ENCODE data around the gene NDUFS7. TPM values are rescaled to one million over a fixed set of nuclear protein-coding genes. Genes with fewer than 3 reads are reported as not detected.
A peak's percentile ranks its signal among the peaks of the same experiment; 100 is the strongest.

Gene NDUFS7
- total RNA-seq, result 100 to 1,000 TPM; 107 to 109 TPM

DNA sequence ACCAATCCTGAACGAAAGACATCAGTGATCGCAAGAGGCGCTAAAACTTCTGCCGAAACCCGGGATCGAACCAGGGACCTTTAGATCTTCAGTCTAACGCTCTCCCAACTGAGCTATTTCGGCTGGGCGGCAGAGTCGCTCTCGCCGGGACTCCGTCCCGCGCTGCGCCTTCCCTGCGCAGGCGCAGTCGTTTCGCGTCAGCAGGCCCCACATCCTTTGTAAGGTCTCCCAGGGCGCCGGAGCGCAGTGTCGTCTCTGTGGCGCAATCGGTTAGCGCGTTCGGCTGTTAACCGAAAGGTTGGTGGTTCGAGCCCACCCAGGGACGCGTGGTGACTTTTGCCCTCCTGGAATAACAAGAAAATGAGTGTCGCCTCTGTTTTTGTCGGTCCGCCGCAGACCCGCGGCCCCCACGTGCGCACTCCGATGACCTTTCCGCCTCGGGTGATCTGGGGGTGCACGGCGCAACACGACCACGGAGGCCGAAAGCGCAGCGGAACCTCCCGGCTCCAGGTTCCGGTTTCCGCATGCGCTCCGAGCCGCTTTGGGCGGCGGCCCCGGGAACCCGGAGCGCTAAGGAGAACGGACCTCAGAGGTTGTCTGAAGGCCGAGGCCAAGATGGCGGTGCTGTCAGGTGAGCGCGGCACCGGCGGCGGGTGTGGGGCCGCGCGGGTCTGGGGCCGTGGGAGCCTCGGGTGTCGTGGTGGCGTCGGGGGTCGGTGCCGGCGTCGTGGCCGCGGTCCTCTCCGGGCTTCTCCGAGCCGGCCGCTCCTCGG is at the start of gene NDUFS7:
Gene NDUFS7 (plus strand): TSS at position 596 of the 773 bp plus-strand sequence. CDS start 20 bp downstream, at position 616.
- ChIA-PET POLR2A (interaction anchor here (0.6 to 1.6 kb wide), 9 partner anchors 8 to 114 kb away, joined by 3 to 9 read pairs (median 3); partner anchors contain the start of genes CIRBP and FAM174C), CTCF (interaction anchor here (0.6 to 2.2 kb wide), 6 partner anchors 66 to 1677 kb away, joined by 3 to 6 read pairs (median 4); no protein-coding TSS in a partner anchor)
- Mint-ChIP-seq H3K27ac (peak within 1 kb of the TSS; percentile 97), H3K9me3 (no peaks in the 10 kb centered on the region), H3K4me3 (peak within 1 kb of the TSS; percentile 87), H3K27me3 (peaks cover 2% of the 10 kb centered on the region), H3K36me3 (ENCODE audit: low read depth) (peaks cover 16% of the 10 kb centered on the region), H3K4me1 (peaks cover 22% of the 10 kb centered on the region)
- peak; percentile 93 for DNase-seq

DNA sequence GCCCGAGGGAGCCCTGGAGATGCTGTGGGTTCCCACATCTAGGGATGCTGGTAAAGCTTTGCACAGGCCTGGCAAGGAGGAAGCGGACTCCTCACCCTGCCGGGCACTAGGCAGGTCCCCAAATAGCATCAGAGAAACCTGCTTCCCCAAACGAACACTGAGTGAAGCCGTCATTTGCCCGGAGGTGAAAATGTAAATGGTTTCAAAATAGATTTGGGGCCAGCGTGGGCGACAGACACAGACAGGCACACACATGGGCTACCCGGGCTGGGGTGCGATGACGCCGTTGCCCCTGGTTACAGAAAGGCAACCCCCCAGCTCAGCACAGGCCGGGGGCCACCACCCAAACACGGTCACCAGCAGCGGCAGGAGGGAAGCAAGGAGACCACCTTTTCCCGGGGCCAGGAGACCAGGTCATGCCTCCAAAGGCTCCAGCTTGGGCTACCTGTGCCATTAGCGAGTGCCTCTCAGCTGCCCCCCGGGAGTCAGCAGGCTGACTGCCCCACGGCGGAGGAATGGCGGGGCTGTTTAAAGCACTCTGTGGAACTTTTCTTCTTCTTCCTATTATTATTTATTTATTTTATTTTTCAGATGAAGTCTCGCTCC is 47.5 kb upstream of the NDUFS7 start:
- CTCF ChIA-PET, result no interaction called here
- POLR2A ChIA-PET, result no interaction called here
- no peak overlapping the region for H3K27ac Mint-ChIP-seq

DNA sequence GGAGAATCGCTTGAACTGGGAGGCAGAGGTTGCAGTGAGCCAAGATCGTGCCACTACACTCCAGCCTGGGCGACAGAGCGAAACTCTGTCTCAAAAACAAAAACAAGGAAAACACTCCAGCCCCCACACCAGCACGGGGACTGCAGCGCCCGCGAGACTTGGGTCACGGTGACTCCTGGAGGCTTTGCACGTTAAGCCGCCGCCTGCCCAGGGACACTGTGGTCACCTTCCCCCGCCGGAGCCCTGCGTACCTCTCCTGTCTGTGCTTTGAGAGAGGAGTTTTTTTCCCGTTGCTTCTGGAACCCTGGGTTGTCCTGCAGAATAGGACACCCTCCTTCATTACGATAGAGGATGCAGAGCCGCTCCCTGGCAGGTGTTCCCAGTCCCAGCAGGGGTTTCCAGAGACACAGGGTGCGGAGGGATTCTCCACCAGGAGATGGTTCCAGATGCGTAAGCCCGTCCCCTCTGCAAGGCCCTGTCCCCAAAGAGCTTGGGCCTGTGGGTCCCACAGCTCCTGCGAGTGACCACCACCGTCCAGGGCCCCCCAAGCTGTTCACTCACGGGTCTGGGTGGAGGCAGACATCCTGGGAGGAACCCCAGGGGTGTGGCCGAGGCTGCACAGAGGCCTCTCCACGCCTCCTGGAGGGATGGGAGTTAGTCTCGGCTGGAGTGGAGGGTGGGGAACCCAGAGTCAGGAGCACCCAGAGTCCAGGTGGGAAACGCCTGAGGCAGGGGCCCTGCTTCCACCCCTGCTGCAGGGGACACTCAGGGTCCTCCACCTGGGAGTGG is 42.8 kb upstream of the NDUFS7 start:
- Mint-ChIP-seq H3K36me3 (ENCODE audit: low read depth) (no peaks in the 10 kb centered on the region), H3K4me1 (peaks cover 3% of the 10 kb centered on the region), H3K27me3 (no peaks in the 10 kb centered on the region), H3K4me3 (no peak overlapping the region), H3K9me3 (no peaks in the 10 kb centered on the region), H3K27ac (no peak overlapping the region)
- ChIA-PET POLR2A (no interaction called here), CTCF (no interaction called here)
- no peak for DNase-seq

More for the DNA sequence above, 47.5 kb upstream of the NDUFS7 start:
- Mint-ChIP-seq H3K4me3 (no peak overlapping the region), H3K4me1 (no peaks in the 10 kb centered on the region), H3K9me3 (no peaks in the 10 kb centered on the region), H3K36me3 (ENCODE audit: low read depth) (no peaks in the 10 kb centered on the region), H3K27me3 (no peaks in the 10 kb centered on the region)
- DNase-seq, result no peak

DNA sequence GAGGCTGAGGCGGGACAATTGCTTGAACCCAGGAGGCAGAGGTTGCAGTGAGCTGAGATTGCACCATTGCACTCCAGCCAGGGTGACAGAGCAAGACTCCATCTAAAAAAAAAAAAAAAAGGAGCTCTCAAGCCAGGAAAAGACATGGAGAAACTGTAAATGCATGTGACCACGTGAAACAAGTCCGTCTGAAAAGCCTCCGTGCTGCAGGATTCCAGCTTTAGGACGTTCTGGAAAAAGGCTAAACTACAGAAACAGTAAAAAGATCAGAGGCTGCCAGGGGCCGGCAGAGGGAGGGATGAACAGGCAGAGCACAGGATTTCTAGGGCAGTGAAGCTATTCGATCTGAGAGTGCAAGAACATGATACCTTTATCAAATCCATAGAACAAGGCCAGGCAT is 40.7 kb upstream of the NDUFS7 start:
- Mint-ChIP-seq H3K36me3 (ENCODE audit: low read depth) (no peaks in the 10 kb centered on the region), H3K27ac (no peak overlapping the region), H3K4me3 (no peak overlapping the region), H3K9me3 (no peaks in the 10 kb centered on the region), H3K4me1 (peaks cover 3% of the 10 kb centered on the region), H3K27me3 (no peaks in the 10 kb centered on the region)
- DNase-seq, result no peak
- ChIA-PET CTCF (interaction anchor here (0.6 kb wide), 1 partner anchor 273 kb away, joined by 3 read pairs; no protein-coding TSS in a partner anchor), POLR2A (no interaction called here)

DNA sequence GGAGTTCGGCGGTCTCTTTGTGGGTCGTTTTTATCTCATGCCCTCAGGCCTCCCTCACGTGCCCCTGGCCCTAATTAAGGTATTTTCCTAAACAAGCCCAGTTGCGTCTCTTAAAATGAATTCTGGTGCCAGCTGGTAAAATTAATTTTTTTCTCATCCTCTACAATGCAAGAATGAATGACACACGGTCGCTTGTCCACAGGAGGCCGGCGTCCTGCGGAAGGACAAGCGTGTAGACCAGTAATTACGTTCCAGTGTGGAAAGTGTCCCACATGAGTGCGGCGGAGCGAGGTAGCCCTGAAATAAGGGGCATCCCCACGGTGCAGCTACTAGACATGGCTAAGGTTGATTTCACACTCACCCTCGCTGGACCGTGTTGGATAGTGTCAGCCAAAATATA is 34.5 kb upstream of the NDUFS7 start:
- no peaks in the 10 kb centered on the region for H3K36me3 Mint-ChIP-seq (ENCODE audit: low read depth)
- ChIA-PET CTCF (no interaction called here), POLR2A (no interaction called here)
- DNase-seq, result no peak
- no peak overlapping the region for H3K4me3 Mint-ChIP-seq
- H3K9me3 Mint-ChIP-seq, result no peaks in the 10 kb centered on the region
- H3K27ac Mint-ChIP-seq, result no peak overlapping the region
- H3K4me1 Mint-ChIP-seq, result peaks cover 3% of the 10 kb centered on the region
- H3K27me3 Mint-ChIP-seq, result peaks cover 5% of the 10 kb centered on the region

DNA sequence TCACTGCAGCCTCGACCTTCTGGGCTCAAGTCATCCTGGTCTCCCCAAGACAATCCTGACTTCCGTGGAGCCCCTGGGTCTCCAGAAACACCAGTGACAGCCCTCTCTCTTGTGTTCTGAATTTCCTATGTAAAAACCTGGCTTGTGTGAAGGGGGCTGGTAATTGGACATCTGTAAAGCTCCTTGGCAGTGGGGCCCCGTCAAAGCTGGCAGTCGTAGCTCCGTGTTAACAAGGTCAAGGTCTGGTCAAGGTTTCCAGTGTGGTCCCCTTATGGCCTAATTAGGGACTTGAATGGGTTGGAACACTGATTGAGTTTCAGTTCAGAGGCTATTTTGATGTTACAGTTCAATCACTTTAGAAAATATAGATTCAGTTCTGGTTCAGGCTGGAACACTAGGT is 32.8 kb upstream of the NDUFS7 start:
- ChIA-PET POLR2A (no interaction called here), CTCF (no interaction called here)
- H3K36me3 Mint-ChIP-seq (ENCODE audit: low read depth), result peaks cover 5% of the 10 kb centered on the region
- no peaks in the 10 kb centered on the region for H3K9me3 Mint-ChIP-seq
- peaks cover 8% of the 10 kb centered on the region for H3K4me1 Mint-ChIP-seq
- peaks cover 5% of the 10 kb centered on the region for H3K27me3 Mint-ChIP-seq
- no peak overlapping the region for H3K27ac Mint-ChIP-seq
- H3K4me3 Mint-ChIP-seq, result no peak overlapping the region
- DNase-seq, result no peak

DNA sequence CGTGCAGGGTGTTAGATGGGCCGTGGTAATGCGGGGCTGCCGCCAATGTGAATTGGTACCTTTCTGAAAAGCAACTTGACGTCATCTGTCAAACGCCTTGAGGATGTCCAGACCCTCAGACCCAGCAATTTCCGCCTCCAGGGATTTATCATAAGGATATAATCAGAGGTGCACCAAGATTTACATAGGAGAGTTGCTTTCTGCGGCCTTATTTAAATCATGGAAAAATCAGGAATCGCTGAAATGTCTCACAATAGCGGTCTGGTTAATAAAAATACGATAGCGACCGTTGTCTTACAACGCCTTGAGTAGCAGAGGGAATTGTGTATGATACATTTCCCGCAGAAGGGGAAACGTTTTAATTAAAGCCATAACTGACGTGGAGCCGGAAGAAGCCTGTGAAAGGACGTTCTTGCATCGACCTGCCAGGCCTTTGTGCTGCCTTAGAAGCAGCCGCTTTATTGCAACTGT is 32.3 kb upstream of the NDUFS7 start:
- Mint-ChIP-seq H3K4me3 (no peak overlapping the region), H3K27ac (no peak overlapping the region), H3K36me3 (ENCODE audit: low read depth) (peaks cover 5% of the 10 kb centered on the region), H3K4me1 (peaks cover 14% of the 10 kb centered on the region), H3K9me3 (no peaks in the 10 kb centered on the region), H3K27me3 (peaks cover 5% of the 10 kb centered on the region)
- no peak for DNase-seq
- CTCF ChIA-PET, result no interaction called here
- POLR2A ChIA-PET, result no interaction called here

DNA sequence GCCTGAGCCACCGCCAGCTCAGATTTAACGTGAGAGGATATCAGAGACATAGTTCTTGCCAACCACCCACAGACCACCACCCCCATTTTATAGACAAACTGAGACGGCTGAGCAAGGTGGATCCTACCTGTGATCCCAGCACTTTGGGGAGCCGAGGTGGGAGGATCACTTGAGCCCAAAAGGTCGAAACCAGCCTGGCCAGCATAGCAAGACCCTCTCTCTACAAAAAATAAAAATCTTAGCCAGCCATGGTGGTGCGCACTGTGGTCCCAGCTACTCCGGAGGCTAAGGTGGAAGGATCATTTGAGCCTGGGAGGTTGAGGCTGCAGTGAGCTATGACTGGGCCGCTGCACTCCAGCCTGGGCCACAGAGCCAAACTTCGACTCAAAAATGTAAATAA is 30.6 kb upstream of the NDUFS7 start:
- H3K9me3 Mint-ChIP-seq, result no peaks in the 10 kb centered on the region
- POLR2A ChIA-PET, result interaction anchor here (1.1 kb wide), 1 partner anchor 240 kb away, joined by 3 read pairs; the partner anchor contains the start of gene MBD3
- H3K27ac Mint-ChIP-seq, result no peak overlapping the region
- CTCF ChIA-PET, result interaction anchor here (1.1 kb wide), 1 partner anchor 108 kb away, joined by 3 read pairs; no protein-coding TSS in a partner anchor
- H3K36me3 Mint-ChIP-seq (ENCODE audit: low read depth), result peaks cover 16% of the 10 kb centered on the region
- peaks cover 15% of the 10 kb centered on the region for H3K4me1 Mint-ChIP-seq
- peaks cover 5% of the 10 kb centered on the region for H3K27me3 Mint-ChIP-seq
- DNase-seq, result no peak
- peak overlapping the region; percentile 21 for H3K4me3 Mint-ChIP-seq

DNA sequence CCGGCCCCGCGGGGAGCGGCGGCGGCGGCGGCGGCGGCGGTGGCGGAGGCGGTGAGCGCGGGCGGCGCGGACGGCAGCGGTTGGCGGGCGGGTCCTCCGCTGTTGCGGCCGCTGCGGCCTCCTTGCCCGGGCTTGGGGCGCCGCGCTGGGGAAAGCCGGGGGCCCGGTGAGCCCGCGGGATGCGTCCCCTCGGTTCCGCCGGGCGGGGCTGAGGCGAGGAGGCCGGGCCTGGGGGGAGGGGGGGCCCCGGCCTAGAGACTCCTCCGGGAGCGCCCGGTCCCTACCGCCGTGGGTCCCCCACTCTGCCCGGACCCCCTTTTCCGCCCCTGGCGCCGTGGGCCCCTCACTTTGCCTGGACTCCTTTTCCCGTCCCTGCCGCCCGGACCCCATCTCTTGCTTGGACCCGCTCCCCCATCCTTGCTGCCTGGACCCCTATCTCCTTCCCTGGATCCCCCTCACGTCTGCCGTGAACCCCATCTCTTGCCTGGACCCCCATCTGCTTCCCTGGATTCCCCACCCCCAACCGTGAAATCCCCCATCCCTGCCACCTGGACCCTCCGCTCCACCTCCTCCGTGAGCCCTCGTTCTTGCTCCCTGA is 28.6 kb upstream of the NDUFS7 start:
- CTCF ChIA-PET, result interaction anchor here (1.0 to 1.6 kb wide), 4 partner anchors 9 to 110 kb away, joined by 3 to 5 read pairs (median 4); no protein-coding TSS in a partner anchor
- Mint-ChIP-seq H3K36me3 (ENCODE audit: low read depth) (peaks cover 19% of the 10 kb centered on the region), H3K4me3 (peak overlapping the region; percentile 81), H3K9me3 (no peaks in the 10 kb centered on the region), H3K4me1 (peaks cover 15% of the 10 kb centered on the region), H3K27me3 (peaks cover 5% of the 10 kb centered on the region), H3K27ac (no peak overlapping the region)
- POLR2A ChIA-PET, result interaction anchor here (1.0 kb wide), 3 partner anchors 8 to 76 kb away, joined by 3 to 5 read pairs (median 3); no protein-coding TSS in a partner anchor
- DNase-seq, result no peak

DNA sequence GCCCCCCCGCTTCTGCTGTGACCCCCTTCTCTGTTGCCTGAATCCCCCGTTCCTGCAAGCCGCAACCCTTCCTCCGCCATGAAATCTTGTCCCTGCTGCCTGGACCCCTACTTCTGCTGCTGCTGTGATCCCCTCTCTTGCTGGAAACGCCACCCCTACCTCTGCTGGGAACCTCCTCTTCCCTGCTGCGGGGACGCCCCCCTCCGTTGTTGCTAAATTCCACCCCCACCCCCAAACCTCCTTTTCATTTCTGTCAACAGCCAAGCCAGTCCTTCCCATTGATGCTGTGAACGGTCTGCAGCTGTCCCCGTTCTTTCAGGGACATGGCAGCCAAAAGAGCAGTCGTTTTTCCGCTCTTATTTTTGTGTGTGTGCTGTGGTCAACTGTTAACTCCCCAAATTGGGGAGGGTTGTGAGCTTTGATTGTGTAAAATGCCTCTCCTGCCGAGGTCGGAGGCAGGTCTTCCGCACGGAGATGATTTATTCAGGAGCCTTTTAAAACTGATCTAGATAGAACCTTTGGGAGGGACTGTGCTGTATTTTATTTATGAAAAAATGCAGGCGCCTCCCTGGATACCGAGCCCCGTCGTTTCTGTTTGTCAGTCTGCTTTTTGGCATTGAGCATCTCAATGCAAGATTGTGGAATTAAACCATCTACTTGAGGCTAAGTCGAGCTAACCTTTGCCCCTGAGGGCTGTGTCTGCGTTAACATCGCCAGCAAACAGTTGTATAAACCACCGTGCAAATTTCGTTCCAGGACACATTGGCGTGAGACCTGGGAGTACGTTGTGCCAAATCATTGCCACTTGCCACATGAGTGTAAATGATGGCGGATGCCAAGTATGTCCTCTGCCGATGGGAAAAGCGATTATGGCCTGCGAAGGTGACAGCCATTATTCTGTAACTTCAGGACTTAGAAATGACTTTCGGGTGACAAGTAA is 27.9 kb upstream of the NDUFS7 start:
- CTCF ChIA-PET, result interaction anchor here (1.5 kb wide), 1 partner anchor 9 kb away, joined by 5 read pairs; no protein-coding TSS in a partner anchor
- DNase-seq, result no peak
- Mint-ChIP-seq H3K27me3 (peaks cover 5% of the 10 kb centered on the region), H3K4me1 (peaks cover 15% of the 10 kb centered on the region), H3K36me3 (ENCODE audit: low read depth) (peaks cover 19% of the 10 kb centered on the region), H3K9me3 (no peaks in the 10 kb centered on the region), H3K4me3 (peak overlapping the region; percentile 81), H3K27ac (no peak overlapping the region)
- POLR2A ChIA-PET, result no interaction called here

DNA sequence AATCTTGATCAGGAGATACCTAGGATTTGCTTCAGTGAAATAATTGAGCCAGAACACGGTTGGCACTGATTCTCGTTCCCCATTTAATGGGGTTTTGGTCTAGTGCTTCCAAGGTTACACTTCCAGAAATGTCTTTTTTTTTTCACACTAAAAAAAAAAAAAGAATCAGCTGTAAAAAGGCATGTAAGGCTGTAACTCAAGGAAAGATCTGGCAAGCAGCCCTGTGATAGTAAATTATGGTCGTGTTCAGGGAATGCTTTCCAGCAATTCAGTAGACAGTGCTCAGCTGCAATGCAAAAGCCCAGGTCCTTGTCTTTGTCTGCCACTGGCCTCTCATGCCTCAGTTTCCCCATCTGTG is 27.2 kb upstream of the NDUFS7 start:
- Mint-ChIP-seq H3K27ac (no peak overlapping the region), H3K9me3 (no peaks in the 10 kb centered on the region), H3K27me3 (peaks cover 3% of the 10 kb centered on the region), H3K4me1 (peaks cover 15% of the 10 kb centered on the region), H3K36me3 (ENCODE audit: low read depth) (peaks cover 19% of the 10 kb centered on the region), H3K4me3 (peak overlapping the region; percentile 81)
- POLR2A ChIA-PET, result interaction anchor here (0.8 kb wide), 1 partner anchor 87 kb away, joined by 3 read pairs; the partner anchor contains the start of gene CIRBP
- CTCF ChIA-PET, result no interaction called here
- no peak for DNase-seq
